PC-3 (cell line): Measurements from ENCODE around the gene GH1.
"Not testable (repeated sequence)": the region's sequence is repeated elsewhere in the genome, so short reads cannot be mapped to it uniquely, and the experiment has no call there.

Source experiments
- CTCF ChIP-seq: fragments of 300-600 bp; sonication (generic); conservative IDR thresholded peaks from 2 replicates; pipeline ENCODE4 v1.5.1; 2017; ENCODE audit warnings: antibody characterized with exemption, low read depth, mild to moderate bottlenecking, low read length
- EZH2 ChIP-seq: fragments of 300-600 bp; sonication (generic); IDR thresholded peaks from one replicate; pipeline ENCODE4 v1.6.1; 2017; ENCODE audit warnings: antibody characterized with exemption, mild to moderate bottlenecking, low read length; ENCODE audit not compliant: unreplicated experiment
- EZH2phosphoT487 ChIP-seq: fragments of 300-600 bp; sonication (generic); IDR thresholded peaks from 2 replicates; pipeline ENCODE4 v1.6.1; 2018; ENCODE audit warnings: mild to moderate bottlenecking, antibody characterized with exemption, low read length, borderline replicate concordance

- not testable (repeated sequence) for TF ChIP-seq CTCF, EZH2phosphoT487, EZH2
Measured at GRCh38 chr17:63896524-63897354, 21.9 kb downstream of the GH1 start, which contains the start of gene CSH1.
